GM12892 (cell line): Measurements from ENCODE around the gene NR2C2.

Source experiments
- POLR2A ChIP-seq: IDR thresholded peaks from 2 replicates; pipeline ENCODE4 v1.6.1; 2011; ENCODE audit warnings: low read depth, low read length, control low read depth
- POLR2AphosphoS5 ChIP-seq: IDR thresholded peaks from 2 replicates; pipeline ENCODE4 v1.6.1; 2011; ENCODE audit warnings: low read depth, low read length, control low read depth
- TAF1 ChIP-seq: IDR thresholded peaks from 2 replicates; pipeline ENCODE4 v1.6.1; 2011; ENCODE audit warnings: low read depth, mild to moderate bottlenecking, control low read depth, low read length, borderline replicate concordance

DNA sequence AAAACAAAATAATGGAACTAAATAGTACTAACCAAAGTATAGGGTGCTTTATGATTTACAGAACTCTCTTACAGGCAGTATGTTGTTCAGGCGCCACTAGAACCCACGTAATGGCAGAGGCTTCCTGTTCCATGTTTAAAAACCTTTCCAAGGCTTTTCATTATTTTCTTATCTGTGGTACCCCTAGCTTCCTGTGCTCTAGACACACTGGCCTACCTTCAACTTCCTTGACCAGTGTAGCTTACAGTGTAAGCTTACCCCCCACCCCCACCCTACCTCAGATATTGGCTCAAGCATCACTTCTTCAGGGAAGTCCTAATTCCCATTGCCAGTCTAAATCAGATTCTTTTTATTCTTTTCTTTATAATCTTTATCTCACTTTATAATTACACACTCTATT lies 2.9 kb downstream of the NR2C2 start:
- no peak for TF ChIP-seq POLR2AphosphoS5
- TF ChIP-seq POLR2A, result no peak
- no peak for TF ChIP-seq TAF1
